Measurements from ENCODE around the gene HS6ST2. TPM values are rescaled to one million over a fixed set of nuclear protein-coding genes. Genes with fewer than 3 reads are reported as not detected.
"Not testable (repeated sequence)": the region's sequence is repeated elsewhere in the genome, so short reads cannot be mapped to it uniquely, and the experiment has no call there.

Gene HS6ST2
- total and polyA plus RNA-seq, 9 donors = 27.8 to 52.3 (median 38.8) TPM

DNA sequence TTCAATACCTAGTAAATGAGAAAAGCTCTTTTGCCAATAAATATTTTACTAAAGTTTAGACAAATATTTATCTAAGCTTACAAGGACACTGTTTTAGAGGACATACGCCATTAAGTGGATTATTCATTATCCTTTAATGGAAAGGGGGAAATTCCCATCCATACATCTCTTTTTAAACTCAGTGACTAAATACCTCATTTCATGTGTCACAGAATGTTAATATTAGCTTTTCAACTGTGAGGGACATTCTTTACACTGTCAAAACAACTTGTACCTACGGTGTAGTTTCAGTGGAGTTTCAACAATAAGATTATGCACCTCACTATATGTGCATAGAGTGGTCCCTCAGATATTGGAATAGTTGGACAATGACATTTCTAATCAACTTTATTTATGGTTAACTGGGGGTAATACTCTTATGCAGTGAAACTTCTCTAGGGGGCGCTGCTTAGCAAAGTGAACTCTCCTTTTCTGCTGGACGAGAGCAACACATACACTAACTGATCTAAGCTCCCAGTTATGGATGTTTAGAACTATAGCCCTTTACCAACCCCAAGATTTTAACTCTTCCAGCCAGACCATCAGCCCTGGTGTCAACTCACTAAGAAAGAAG, 9.7 kb downstream of the HS6ST2 start:
- no CpG with 5 or more reads among the region's 4 CpGs for WGBS (ENCODE audit: insufficient coverage)
- no peak for DNase-seq
- Histone ChIP-seq H3K4me1 (ENCODE audit: control insufficient read depth, insufficient read depth, low read length) (no peaks in the 10 kb centered on the region), H3K36me3 (ENCODE audit: control insufficient read depth, insufficient read depth, low read length) (no peaks in the 10 kb centered on the region), H3K4me3 (ENCODE audit: low read length) (no peak overlapping the region), H3K9me3 (replicated peaks; ENCODE audit: control insufficient read depth, low read depth, low read length) (peaks cover 2% of the 10 kb centered on the region), H3K27me3 (ENCODE audit: control insufficient read depth, insufficient read depth, low read length) (peaks cover 2% of the 10 kb centered on the region), H3K27ac (ENCODE audit: low read length) (no peak overlapping the region)

DNA sequence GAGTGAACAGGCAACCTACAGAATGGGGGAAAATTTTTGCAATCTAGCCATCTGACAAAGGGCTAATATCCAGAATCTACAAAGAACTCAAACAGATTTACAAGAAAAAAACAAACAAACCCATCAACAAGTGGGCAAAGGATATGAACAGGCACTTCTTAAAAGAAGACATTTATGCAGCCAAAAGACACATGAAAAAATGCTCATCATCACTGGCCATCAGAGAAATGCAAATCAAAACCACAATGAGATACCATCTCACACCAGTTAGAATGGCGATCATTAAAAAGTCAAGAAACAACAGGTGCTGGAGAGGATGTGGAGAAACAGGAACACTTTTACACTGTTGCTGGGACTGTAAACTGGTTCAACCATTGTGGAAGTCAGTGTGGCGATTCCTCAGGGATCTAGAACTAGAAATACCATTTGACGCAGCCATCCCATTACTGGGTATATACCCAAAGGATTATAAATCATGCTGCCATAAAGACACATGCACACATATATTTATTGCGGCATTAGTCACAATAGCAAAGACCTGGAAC, 13.3 kb downstream of the HS6ST2 start:
- H3K9me3 ChIP-seq (replicated peaks; ENCODE audit: control insufficient read depth, low read depth, low read length) = not testable (repeated sequence)
- 100% methylated on average over 1 of the region's 4 CpGs for WGBS (ENCODE audit: insufficient coverage)

GRCh38 chrX:132940727-132941327, 17.6 kb downstream of the HS6ST2 start:
- Histone ChIP-seq H3K27me3 (ENCODE audit: control insufficient read depth, insufficient read depth, low read length) (no peaks in the 10 kb centered on the region), H3K27ac (ENCODE audit: low read length) (no peak overlapping the region), H3K4me1 (ENCODE audit: control insufficient read depth, insufficient read depth, low read length) (no peaks in the 10 kb centered on the region), H3K36me3 (ENCODE audit: control insufficient read depth, insufficient read depth, low read length) (no peaks in the 10 kb centered on the region), H3K9me3 (replicated peaks; ENCODE audit: control insufficient read depth, low read depth, low read length) (peaks cover 2% of the 10 kb centered on the region), H3K4me3 (ENCODE audit: low read length) (no peak overlapping the region)
- WGBS (ENCODE audit: insufficient coverage) = 69% methylated on average over 3 of the region's 4 CpGs
- no peak for DNase-seq

More for the DNA sequence above, 13.3 kb downstream of the HS6ST2 start:
- not testable (repeated sequence) for H3K4me1 ChIP-seq (ENCODE audit: control insufficient read depth, insufficient read depth, low read length); H3K27ac ChIP-seq (ENCODE audit: low read length); DNase-seq; H3K27me3 ChIP-seq (ENCODE audit: control insufficient read depth, insufficient read depth, low read length); H3K36me3 ChIP-seq (ENCODE audit: control insufficient read depth, insufficient read depth, low read length); H3K4me3 ChIP-seq (ENCODE audit: low read length)

DNA sequence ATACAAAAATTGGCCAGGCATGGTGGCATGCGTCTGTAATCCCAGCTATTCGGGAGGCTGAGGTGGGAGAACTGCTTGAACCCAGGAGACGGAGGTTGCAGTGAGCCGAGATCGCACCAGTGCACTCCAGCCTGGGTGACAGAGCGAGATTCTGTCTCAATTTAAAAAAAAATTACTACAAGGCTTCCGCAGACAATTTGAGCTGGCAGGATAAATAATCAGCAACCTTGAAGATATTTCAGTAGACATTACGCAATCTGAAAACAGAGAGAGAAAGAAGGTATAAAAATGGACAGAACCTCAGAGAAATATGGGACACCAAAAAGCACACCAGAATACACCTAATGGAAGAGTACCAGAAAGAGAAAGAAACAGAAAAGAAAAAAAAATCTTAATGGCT, 25.3 kb downstream of the HS6ST2 start:
- H3K4me3 ChIP-seq (ENCODE audit: low read length) = no peak overlapping the region
- H3K27me3 ChIP-seq (ENCODE audit: control insufficient read depth, insufficient read depth, low read length) = peaks cover 11% of the 10 kb centered on the region
- WGBS (ENCODE audit: insufficient coverage) = 100% methylated on average over 2 of the region's 8 CpGs
- no peak for DNase-seq
- no peak overlapping the region for H3K27ac ChIP-seq (ENCODE audit: low read length)
- no peaks in the 10 kb centered on the region for H3K36me3 ChIP-seq (ENCODE audit: control insufficient read depth, insufficient read depth, low read length)
- H3K4me1 ChIP-seq (ENCODE audit: control insufficient read depth, insufficient read depth, low read length) = no peaks in the 10 kb centered on the region
- H3K9me3 ChIP-seq (replicated peaks; ENCODE audit: control insufficient read depth, low read depth, low read length) = no peaks in the 10 kb centered on the region

- no peak overlapping the region for H3K4me3 ChIP-seq (ENCODE audit: low read length)
- no peaks in the 10 kb centered on the region for H3K9me3 ChIP-seq (replicated peaks; ENCODE audit: control insufficient read depth, low read depth, low read length)
- no peaks in the 10 kb centered on the region for H3K4me1 ChIP-seq (ENCODE audit: control insufficient read depth, insufficient read depth, low read length)
- peaks cover 9% of the 10 kb centered on the region for H3K27me3 ChIP-seq (ENCODE audit: control insufficient read depth, insufficient read depth, low read length)
- no peak for DNase-seq
- H3K36me3 ChIP-seq (ENCODE audit: control insufficient read depth, insufficient read depth, low read length) = no peaks in the 10 kb centered on the region
- no peak overlapping the region for H3K27ac ChIP-seq (ENCODE audit: low read length)
- WGBS (ENCODE audit: insufficient coverage) = 77% methylated on average over 5 of the region's 5 CpGs
Measured at GRCh38 chrX:132924426-132924825, 34.0 kb downstream of the HS6ST2 start.

DNA sequence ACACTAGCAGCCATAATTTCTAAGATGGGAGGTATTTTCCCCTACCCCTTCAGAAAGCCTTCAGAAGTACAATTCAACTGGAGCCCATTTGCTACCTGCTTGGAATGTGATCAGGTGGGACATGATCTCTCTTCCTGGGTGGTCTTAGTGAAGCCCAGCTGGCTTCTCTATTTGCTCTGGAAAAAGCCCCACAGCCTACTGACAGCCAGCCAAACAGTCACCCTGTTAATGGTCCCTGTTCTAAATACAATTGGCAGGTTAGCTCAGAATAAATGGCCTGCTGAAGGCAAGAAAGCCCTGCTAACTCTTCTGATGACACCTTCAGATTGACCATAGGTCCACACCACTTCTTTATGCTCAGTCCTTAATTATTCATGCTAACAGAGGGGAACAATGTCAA, 39.9 kb downstream of the HS6ST2 start:
- Histone ChIP-seq H3K9me3 (replicated peaks; ENCODE audit: control insufficient read depth, low read depth, low read length) (no peaks in the 10 kb centered on the region), H3K36me3 (ENCODE audit: control insufficient read depth, insufficient read depth, low read length) (no peaks in the 10 kb centered on the region), H3K4me3 (ENCODE audit: low read length) (no peak overlapping the region), H3K4me1 (ENCODE audit: control insufficient read depth, insufficient read depth, low read length) (no peaks in the 10 kb centered on the region), H3K27ac (ENCODE audit: low read length) (no peak overlapping the region), H3K27me3 (ENCODE audit: control insufficient read depth, insufficient read depth, low read length) (peaks cover 15% of the 10 kb centered on the region)
- DNase-seq = no peak

DNA sequence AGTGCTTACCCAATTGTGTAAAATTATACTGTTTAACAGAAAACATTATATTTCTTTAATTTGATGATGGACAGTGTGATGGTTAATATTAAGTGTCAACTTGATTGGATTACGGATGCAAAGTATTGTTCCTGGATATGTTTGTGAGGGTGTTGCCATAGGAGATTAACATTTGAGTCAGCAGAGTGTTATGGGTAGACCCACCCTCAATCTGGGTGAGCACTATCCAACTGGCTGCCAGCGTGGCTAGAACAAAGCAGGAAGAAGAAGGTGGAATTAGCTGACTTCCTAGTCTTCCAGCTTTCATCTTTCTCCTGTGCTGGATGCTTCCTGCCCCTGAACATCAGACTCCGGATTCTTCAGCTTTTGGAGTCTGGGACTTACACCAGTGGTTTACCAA, 42.1 kb downstream of the HS6ST2 start:
- Histone ChIP-seq H3K9me3 (replicated peaks; ENCODE audit: control insufficient read depth, low read depth, low read length) (peaks cover 5% of the 10 kb centered on the region), H3K27ac (ENCODE audit: low read length) (no peak overlapping the region), H3K4me3 (ENCODE audit: low read length) (no peak overlapping the region), H3K4me1 (ENCODE audit: control insufficient read depth, insufficient read depth, low read length) (no peaks in the 10 kb centered on the region), H3K27me3 (ENCODE audit: control insufficient read depth, insufficient read depth, low read length) (peaks cover 21% of the 10 kb centered on the region), H3K36me3 (ENCODE audit: control insufficient read depth, insufficient read depth, low read length) (no peaks in the 10 kb centered on the region)
- 80% methylated on average over 2 of the region's 3 CpGs for WGBS (ENCODE audit: insufficient coverage)
- no peak for DNase-seq

DNA sequence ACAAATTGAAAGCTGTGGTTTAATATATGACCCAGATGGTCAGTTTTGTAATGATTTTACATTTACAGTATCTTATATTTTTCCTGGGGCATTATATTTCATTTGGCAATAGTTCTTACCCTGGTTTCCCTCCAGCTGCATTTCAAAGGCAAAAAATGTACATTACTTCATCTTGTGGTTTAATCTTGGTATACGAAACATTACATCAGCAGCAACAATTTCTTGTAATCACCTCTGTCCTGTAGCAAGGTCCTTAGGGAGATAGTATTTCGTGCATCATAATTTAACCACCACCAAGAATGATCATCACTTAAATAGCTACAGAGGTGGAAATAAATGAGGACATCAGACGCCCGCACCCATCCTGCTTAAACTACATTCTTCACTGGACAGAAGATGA, 48.8 kb downstream of the HS6ST2 start:
- Histone ChIP-seq H3K4me3 (ENCODE audit: low read length) (no peak overlapping the region), H3K27me3 (ENCODE audit: control insufficient read depth, insufficient read depth, low read length) (peaks cover 11% of the 10 kb centered on the region), H3K27ac (ENCODE audit: low read length) (no peak overlapping the region), H3K36me3 (ENCODE audit: control insufficient read depth, insufficient read depth, low read length) (no peaks in the 10 kb centered on the region), H3K9me3 (replicated peaks; ENCODE audit: control insufficient read depth, low read depth, low read length) (peaks cover 5% of the 10 kb centered on the region), H3K4me1 (ENCODE audit: control insufficient read depth, insufficient read depth, low read length) (no peaks in the 10 kb centered on the region)
- peak; percentile 5 for DNase-seq
- no CpG with 5 or more reads among the region's 4 CpGs for WGBS (ENCODE audit: insufficient coverage)

GRCh38 chrX:132908891-132909290, 49.5 kb downstream of the HS6ST2 start:
- peaks cover 11% of the 10 kb centered on the region for H3K27me3 ChIP-seq (ENCODE audit: control insufficient read depth, insufficient read depth, low read length)
- no peaks in the 10 kb centered on the region for H3K36me3 ChIP-seq (ENCODE audit: control insufficient read depth, insufficient read depth, low read length)
- no peak overlapping the region for H3K4me3 ChIP-seq (ENCODE audit: low read length)
- DNase-seq = no peak
- H3K9me3 ChIP-seq (replicated peaks; ENCODE audit: control insufficient read depth, low read depth, low read length) = peaks cover 5% of the 10 kb centered on the region
- no peak overlapping the region for H3K27ac ChIP-seq (ENCODE audit: low read length)
- H3K4me1 ChIP-seq (ENCODE audit: control insufficient read depth, insufficient read depth, low read length) = no peaks in the 10 kb centered on the region

- no peaks in the 10 kb centered on the region for H3K4me1 ChIP-seq (ENCODE audit: control insufficient read depth, insufficient read depth, low read length)
- H3K27me3 ChIP-seq (ENCODE audit: control insufficient read depth, insufficient read depth, low read length) = peaks cover 3% of the 10 kb centered on the region
- no peak overlapping the region for H3K27ac ChIP-seq (ENCODE audit: low read length)
- no CpG with 5 or more reads among the region's 1 CpG for WGBS (ENCODE audit: insufficient coverage)
- no peaks in the 10 kb centered on the region for H3K9me3 ChIP-seq (replicated peaks; ENCODE audit: control insufficient read depth, low read depth, low read length)
- no peak overlapping the region for H3K4me3 ChIP-seq (ENCODE audit: low read length)
- no peak for DNase-seq
- H3K36me3 ChIP-seq (ENCODE audit: control insufficient read depth, insufficient read depth, low read length) = no peaks in the 10 kb centered on the region
Measured at GRCh38 chrX:132900633-132901293, 57.7 kb downstream of the HS6ST2 start.
